Measurements from ENCODE around the gene PELI1. TPM values are rescaled to one million over a fixed set of nuclear protein-coding genes. Genes with fewer than 3 reads are reported as not detected.
"Not testable (repeated sequence)": the region's sequence is repeated elsewhere in the genome, so short reads cannot be mapped to it uniquely, and the experiment has no call there.

PELI1 gene
- total and polyA plus RNA-seq, 2 of the 8 experiments (the other 6 are each of a cell fraction or from before 2014, with no cell fraction given) = 21.8 to 57.1 TPM

- no peak for TF ChIP-seq POU5F1 (IDR thresholded peaks at IDR 0.05; ENCODE audit: low read depth, low read length)
- TF ChIP-seq RFX5 (IDR thresholded peaks at IDR 0.05; ENCODE audit: borderline replicate concordance, low read depth, low read length) = no peak
- no peak for TF ChIP-seq CTBP2 (IDR thresholded peaks at IDR 0.05; ENCODE audit: borderline replicate concordance, insufficient read depth, insufficient read length, low read length)
- TF ChIP-seq YY1 (IDR thresholded peaks at IDR 0.05; ENCODE audit: low read depth, low read length) = no peak
- TF ChIP-seq EZH2 (IDR thresholded peaks at IDR 0.05; ENCODE audit: low read depth, low read length, severe bottlenecking) = no peak
- no peak for TF ChIP-seq SUZ12 (IDR thresholded peaks at IDR 0.05; ENCODE audit: low read length)
- TF ChIP-seq JUND (IDR thresholded peaks at IDR 0.05; ENCODE audit: low read length) = no peak
- no peak for TF ChIP-seq BACH1 (IDR thresholded peaks at IDR 0.05; ENCODE audit: low read length)
Observed at GRCh38 chr2:64080179-64080578, 64.0 kb downstream of the PELI1 start (continued).

- H2AK5ac ChIP-seq (ENCODE audit: low read depth, low read length); H2BK20ac ChIP-seq (ENCODE audit: low read length); H2BK120ac ChIP-seq (replicated peaks; ENCODE audit: low read depth, low read length); H3K9me3 ChIP-seq (ENCODE audit: insufficient read depth in 2 of 2, low read depth in 1 of 2, low read length in 1 of 2); H2BK12ac ChIP-seq (ENCODE audit: low read depth, low read length); H3K79me1 ChIP-seq (ENCODE audit: low read depth, low read length); H4K20me1 ChIP-seq (replicated peaks in 1 of 2; ENCODE audit: control insufficient read depth in 1 of 2, insufficient read depth in 2 of 2, low read length in 2 of 2); H4K5ac ChIP-seq (ENCODE audit: insufficient read length, low read depth, low read length); H2BK15ac ChIP-seq (ENCODE audit: low read length); CTCF ChIA-PET (ENCODE audit: partially characterized antibody); H3K9ac ChIP-seq (replicated peaks in 1 of 4; ENCODE audit: extremely low read depth in 1 of 4, low read depth in 3 of 4, low read length in 3 of 4); H3K27me3 ChIP-seq (replicated peaks in 1 of 4; ENCODE audit: control insufficient read depth in 3 of 4, extremely low read depth in 1 of 4, insufficient read depth in 3 of 4, low read length in 3 of 4); H3K79me2 ChIP-seq (ENCODE audit: control insufficient read depth in 1 of 2, insufficient read depth in 2 of 2, low read length in 2 of 2); FAIRE-seq; H4K8ac ChIP-seq (ENCODE audit: extremely low read depth, insufficient read depth, low read length); H4K91ac ChIP-seq (replicated peaks; ENCODE audit: insufficient read length, low read length); H2BK5ac ChIP-seq (ENCODE audit: low read depth, low read length); H3K14ac ChIP-seq (ENCODE audit: insufficient read length); H3K36me3 ChIP-seq (ENCODE audit: control insufficient read depth in 2 of 4, insufficient read depth in 4 of 4, low read length in 3 of 4); H3K4me1 ChIP-seq (replicated peaks in 1 of 4; ENCODE audit: control insufficient read depth in 3 of 4, insufficient read depth in 4 of 4, low read length in 3 of 4); H3K4ac ChIP-seq (replicated peaks; ENCODE audit: insufficient read length, low read depth, low read length); H3K4me3 ChIP-seq (ENCODE audit: extremely low read depth in 1 of 4, insufficient read depth in 2 of 4, low read depth in 3 of 4, low read length in 4 of 4); DNase-seq (ENCODE audit: low read depth in 1 of 2, low spot score in 2 of 2); H3K56ac ChIP-seq (replicated peaks; ENCODE audit: insufficient read length, low read depth, low read length); H3K18ac ChIP-seq (ENCODE audit: extremely low read depth, low read length); H3K23ac ChIP-seq (ENCODE audit: insufficient read length); H3K23me2 ChIP-seq (ENCODE audit: low read depth, low read length); H2AFZ ChIP-seq (ENCODE audit: low read length); H3K27ac ChIP-seq (ENCODE audit: low read depth, low read length); H3K4me2 ChIP-seq (ENCODE audit: insufficient read depth in 1 of 2, low read depth in 2 of 2, low read length in 2 of 2): not testable (repeated sequence)
- WGBS, 2 experiments (ENCODE audit: extremely low coverage in 1 of 2, insufficient coverage in 1 of 2, insufficient read length in 1 of 2, insufficient replicate concordance in 2 of 2, low coverage in 1 of 2, low lambda C conversion rate in 2 of 2, missing lambda C conversion rate in 1 of 2) = 95% methylated on average over 6 of the region's 6 CpGs; no CpG with 5 or more reads in 1 of the 2 experiments
- POLR2A ChIA-PET (ENCODE audit: partially characterized antibody) = interaction anchor here (1.0 to 1.2 kb wide), 2 partner anchors 8 to 16 kb away, joined by 3 read pairs; no protein-coding TSS in a partner anchor
Observed at GRCh38 chr2:64079688-64080087, 64.5 kb downstream of the PELI1 start.
